Lung (tissue), 12 donors: ENCODE measurements around the gene STK11IP. TPM values are rescaled to one million over a fixed set of nuclear protein-coding genes. Genes with fewer than 3 reads are reported as not detected.

ENCODE experiments used
- ATAC-seq: fragments of 200-7000 bp; cut with Tn5 transposase; one replicate; pipeline ENCODE4 v1.9.1; 2020; ENCODE audit warnings: moderate number of reproducible peaks; ENCODE audit not compliant: insufficient read depth, low FRiP score
- DNase-seq, 3 donors: peaks; one replicate each; pipeline ENCODE4 v3.0.0-alpha.2; 2013 to 2017
- H3K27ac ChIP-seq, 2 donors: one replicate each; pipeline ENCODE4 v1.5.1; 2013; ENCODE audit warnings: mild to moderate bottlenecking in 2 of 2, moderate library complexity in 2 of 2, control low read depth in 1 of 2, inconsistent platforms in 1 of 2, low read depth in 1 of 2, low read length in 1 of 2
- H3K27me3 ChIP-seq, 3 donors: one replicate each; pipeline ENCODE4 v1.5.1; 2013; ENCODE audit warnings: low read length in 2 of 3; ENCODE audit not compliant: control insufficient read depth in 3 of 3, insufficient read depth in 3 of 3
- H3K36me3 ChIP-seq, 4 donors: one replicate each; pipeline ENCODE4 v1.5.1; 2013; ENCODE audit warnings: low read length in 4 of 4, mild to moderate bottlenecking in 1 of 4, moderate library complexity in 1 of 4; ENCODE audit not compliant: control insufficient read depth in 4 of 4, insufficient read depth in 4 of 4
- H3K4me1 ChIP-seq, 5 donors: one replicate each; pipeline ENCODE4 v1.5.1; 2013; ENCODE audit warnings: low read length in 5 of 5, mild to moderate bottlenecking in 2 of 5, moderate library complexity in 1 of 5; ENCODE audit not compliant: control insufficient read depth in 5 of 5, insufficient read depth in 5 of 5
- H3K4me3 ChIP-seq: one replicate; pipeline ENCODE4 v1.5.1; 2013; ENCODE audit warnings: mild to moderate bottlenecking, control low read depth, moderate library complexity
- H3K9ac ChIP-seq, 2 donors: one replicate each; pipeline ENCODE4 v1.5.1; 2013; ENCODE audit warnings: low read length in 2 of 2, control low read depth in 1 of 2; ENCODE audit not compliant: insufficient read depth in 1 of 2
- H3K9me3 ChIP-seq, 4 donors: one replicate each; pipeline ENCODE4 v1.5.1; 2013; ENCODE audit warnings: low read length in 3 of 4, mild to moderate bottlenecking in 1 of 4, moderate library complexity in 1 of 4; ENCODE audit not compliant: control insufficient read depth in 4 of 4, insufficient read depth in 3 of 4
- CTCF ChIP-seq: IDR thresholded peaks from 2 replicates; pipeline ENCODE4 v1.5.1; 2012; ENCODE audit warnings: mild to moderate bottlenecking; ENCODE audit errors: control extremely low read depth, extremely low read depth
- WGBS, 2 donors: extraction: QIAGEN DNeasy Blood & Tissue Kit; methylation state at CpG; one replicate each; pipeline ENCODE4 v1.1.7; 2013; 5-methylcytosine and 5-hydroxymethylcytosine counted together
- polyA plus RNA-seq, 2 donors: library from polyadenylated mRNA; stranded (reverse); fragments of 200-250 nt; gene quantifications; one replicate each; pipeline ENCODE4 v1.2.1, GENCODE V29; 2013
- total RNA-seq, 2 donors: library from RNA; depleted of rRNA in 1 of 2; stranded (reverse); fragments of >200 nt in 1 of 2; gene quantifications; one replicate each; pipeline ENCODE4 v1.2.1, GENCODE V29; 2014 to 2021
- donor health status: control.
- donor health status: control.
- donor health status: Bipolar disorder and iron deficiency.
- donor health status: healthy.
- donor health status: DM: yes; HTN: yes; CAD: no.

The STK11IP gene
- total and polyA plus RNA-seq, 4 donors = 21.5 to 46.0 (median 23.1) TPM

DNA sequence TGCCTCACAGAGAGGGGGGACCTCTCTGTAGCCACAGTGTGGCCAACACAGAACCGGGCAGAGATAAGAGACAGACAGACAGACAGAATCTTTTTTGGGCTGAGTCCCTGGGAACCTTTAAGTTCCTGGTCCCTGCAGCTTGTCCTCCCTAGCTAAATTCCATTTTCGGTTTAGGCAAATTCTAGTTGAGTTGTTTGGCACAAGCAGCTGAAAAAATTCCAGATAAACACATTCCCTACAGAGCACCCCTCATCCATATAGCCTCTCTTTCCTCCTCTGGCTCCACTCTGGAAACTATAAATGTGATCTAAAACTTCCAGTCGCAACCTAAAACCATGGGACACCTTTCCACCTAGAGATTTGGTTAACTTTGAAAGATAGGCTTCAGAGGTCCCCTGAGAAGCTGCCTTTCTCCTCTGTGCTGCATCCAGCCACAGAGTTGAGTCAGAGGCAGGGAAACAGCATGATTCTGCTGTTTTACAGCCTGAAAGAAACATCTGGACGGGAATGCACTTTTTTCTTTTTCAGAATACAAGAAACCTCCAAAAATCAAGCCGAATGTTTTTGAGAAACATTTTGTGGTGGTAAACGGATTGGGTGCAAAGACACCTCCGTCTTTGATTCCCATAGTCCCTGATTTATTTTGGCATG is 60.7 kb downstream of the STK11IP start:
- no peak for TF ChIP-seq CTCF
- H3K9ac ChIP-seq = no peak overlapping the region
- peaks cover 0 to 4% (median 0%) of the 10 kb centered on the region in 3 donors for H3K27me3 ChIP-seq
- no peaks in the 10 kb centered on the region for H3K36me3 ChIP-seq
- peaks cover 0 to 11% (median 1%) of the 10 kb centered on the region in 4 donors for H3K9me3 ChIP-seq
- DNase-seq (peak in 1 of 3 donors; percentile 18), ATAC-seq (no peak)
- no peak overlapping the region for H3K27ac ChIP-seq
- no peaks in the 10 kb centered on the region for H3K4me1 ChIP-seq
- 76 to 78% methylated on average over 7 of the region's 7 CpGs for WGBS, 2 donors
- no peak overlapping the region for H3K4me3 ChIP-seq

DNA sequence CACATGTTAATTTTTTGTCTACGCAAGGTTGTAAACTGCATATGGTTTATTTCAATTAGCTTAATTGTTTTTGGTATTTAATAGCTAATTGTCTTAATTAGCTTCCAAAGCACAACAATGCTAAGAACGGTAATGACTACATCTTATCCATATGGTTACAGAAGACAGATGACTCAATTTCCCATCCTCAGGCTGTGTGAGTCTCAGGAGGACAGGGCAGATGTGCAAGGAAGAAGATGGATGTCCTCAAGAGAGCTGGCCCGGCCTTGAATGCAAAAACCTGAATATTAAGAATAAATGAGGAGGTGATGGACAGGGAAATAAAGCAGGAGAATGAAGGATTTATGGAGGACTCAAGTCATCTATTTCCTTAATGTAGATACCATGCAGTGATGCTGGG is 61.2 kb downstream of the STK11IP start:
- no peak for ATAC-seq
- no peak overlapping the region for H3K27ac ChIP-seq
- H3K9ac ChIP-seq = no peak overlapping the region
- no peak for DNase-seq
- peaks cover 0 to 11% (median 1%) of the 10 kb centered on the region in 4 donors for H3K9me3 ChIP-seq
- TF ChIP-seq CTCF = no peak
- WGBS, 2 donors = 87 to 89% methylated on average over 3 of the region's 3 CpGs
- no peaks in the 10 kb centered on the region for H3K4me1 ChIP-seq
- no peak overlapping the region for H3K4me3 ChIP-seq
- H3K27me3 ChIP-seq = peaks cover 0 to 4% (median 0%) of the 10 kb centered on the region in 3 donors
- no peaks in the 10 kb centered on the region for H3K36me3 ChIP-seq

DNA sequence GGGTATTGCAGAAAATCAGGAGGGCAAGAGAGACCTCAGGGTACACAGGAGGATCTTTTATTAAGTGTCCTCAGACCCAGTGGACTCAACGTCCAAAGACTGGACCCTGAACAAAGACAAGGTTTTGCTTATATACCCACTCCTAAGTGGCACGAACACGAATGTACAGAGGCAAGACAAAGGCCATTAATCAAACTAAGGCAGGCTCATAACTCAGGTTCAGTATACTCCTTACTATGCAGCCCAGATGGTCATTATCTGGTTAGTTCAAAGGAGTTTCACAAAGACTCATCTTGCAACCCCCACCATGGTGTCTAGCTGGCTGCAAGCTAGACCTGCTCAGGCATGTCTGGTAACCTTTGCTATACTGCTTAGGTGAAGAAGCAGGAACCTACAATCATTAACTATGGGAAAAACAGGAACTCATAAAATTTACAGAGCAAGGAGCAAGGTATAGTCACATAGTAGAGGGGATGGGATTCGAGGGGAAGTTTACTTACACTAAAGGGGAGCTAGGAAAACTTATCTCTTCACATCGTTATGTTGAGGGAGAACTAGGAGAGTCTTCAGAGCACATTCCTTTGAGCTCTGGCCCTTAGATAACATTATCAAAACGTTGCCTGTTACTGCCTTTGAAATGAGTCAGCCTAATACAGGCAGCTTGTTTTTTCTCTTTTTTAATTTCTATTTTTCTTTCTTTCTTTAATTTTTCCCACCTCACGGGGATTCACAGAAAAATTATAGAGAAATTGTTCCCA is 63.7 kb downstream of the STK11IP start:
- TF ChIP-seq CTCF = no peak
- ATAC-seq = no peak

More for the DNA sequence above, 63.7 kb downstream of the STK11IP start:
- Histone ChIP-seq H3K9me3 (peaks cover 0 to 11% (median 1%) of the 10 kb centered on the region in 4 donors), H3K27ac (no peak overlapping the region), H3K27me3 (peaks cover 0 to 4% (median 0%) of the 10 kb centered on the region in 3 donors), H3K9ac (no peak overlapping the region), H3K4me3 (no peak overlapping the region), H3K36me3 (no peaks in the 10 kb centered on the region), H3K4me1 (peaks cover 0 to 6% (median 0%) of the 10 kb centered on the region in 5 donors)
- WGBS, 2 donors = 56 to 74% methylated on average over 7 of the region's 7 CpGs
- DNase-seq = no peak
